GM21360 (cell line): ENCODE results near the gene CREB5.

Experiments
- ATAC-seq: cut with Tn5 transposase; IDR thresholded peaks from one replicate; pipeline ENCODE4 v1.9.1; 2021; ENCODE audit warnings: mild to moderate bottlenecking, moderate library complexity; ENCODE audit not compliant: unreplicated experiment

CREB5 gene

GRCh38 chr7:28669330-28669729 is 257.0 kb downstream of the CREB5 start:
- no peak for ATAC-seq

- no peak for ATAC-seq
Measured at GRCh38 chr7:28671526-28671925, 259.2 kb downstream of the CREB5 start.

- no peak for ATAC-seq
Measured at GRCh38 chr7:28672397-28672797, 260.1 kb downstream of the CREB5 start.

GRCh38 chr7:28674359-28674782 is 262.1 kb downstream of the CREB5 start:
- no peak for ATAC-seq

GRCh38 chr7:28675429-28675828 is 263.1 kb downstream of the CREB5 start:
- ATAC-seq = no peak

- no peak for ATAC-seq
Measured at GRCh38 chr7:28677668-28678067, 265.4 kb downstream of the CREB5 start.

GRCh38 chr7:28678431-28678965 is 266.2 kb downstream of the CREB5 start:
- ATAC-seq = no peak

- ATAC-seq = no peak
Measured at GRCh38 chr7:28681693-28682310, 269.5 kb downstream of the CREB5 start.

GRCh38 chr7:28682801-28683200 is 270.5 kb downstream of the CREB5 start:
- ATAC-seq = no peak

- ATAC-seq = peak; percentile 15
Measured at GRCh38 chr7:28684650-28685241, 272.4 kb downstream of the CREB5 start.

GRCh38 chr7:28685242-28685643 is 272.9 kb downstream of the CREB5 start:
- ATAC-seq = peak; percentile 23

- ATAC-seq = peak; percentile 59
Measured at GRCh38 chr7:28685644-28686417, 273.5 kb downstream of the CREB5 start.

- no peak for ATAC-seq
Measured at GRCh38 chr7:28686418-28686800, 274.1 kb downstream of the CREB5 start.

- no peak for ATAC-seq
Measured at GRCh38 chr7:28687537-28687936, 275.2 kb downstream of the CREB5 start.

GRCh38 chr7:28688174-28688573 is 275.9 kb downstream of the CREB5 start:
- ATAC-seq = no peak

- no peak for ATAC-seq
Measured at GRCh38 chr7:28688651-28689050, 276.3 kb downstream of the CREB5 start.

GRCh38 chr7:28695300-28696295 is 283.3 kb downstream of the CREB5 start:
- no peak for ATAC-seq

- no peak for ATAC-seq
Measured at GRCh38 chr7:28697913-28698563, 285.7 kb downstream of the CREB5 start.

- no peak for ATAC-seq
Measured at GRCh38 chr7:28698840-28699239, 286.5 kb downstream of the CREB5 start.

GRCh38 chr7:28700096-28700495 is 287.8 kb downstream of the CREB5 start:
- ATAC-seq = no peak
